GM21529 (cell line): ENCODE measurements around the gene CDC42EP5.

ENCODE experiments used
- ATAC-seq: cut with Tn5 transposase; IDR thresholded peaks from one replicate; pipeline ENCODE4 v1.9.1; 2021; ENCODE audit not compliant: unreplicated experiment

The CDC42EP5 gene

GRCh38 chr19:54428323-54429175, 44.5 kb downstream of the CDC42EP5 start:
- no peak for ATAC-seq

GRCh38 chr19:54427586-54427985, 45.5 kb downstream of the CDC42EP5 start:
- no peak for ATAC-seq

- no peak for ATAC-seq
Observed at GRCh38 chr19:54426291-54426931, 46.7 kb downstream of the CDC42EP5 start.

GRCh38 chr19:54425382-54425723, 47.7 kb downstream of the CDC42EP5 start:
- no peak for ATAC-seq

- no peak for ATAC-seq
Observed at GRCh38 chr19:54424660-54425381, 48.3 kb downstream of the CDC42EP5 start.

GRCh38 chr19:54424201-54424600, 48.9 kb downstream of the CDC42EP5 start:
- ATAC-seq: no peak

GRCh38 chr19:54422136-54422535, 51.0 kb downstream of the CDC42EP5 start:
- ATAC-seq: no peak

DNA sequence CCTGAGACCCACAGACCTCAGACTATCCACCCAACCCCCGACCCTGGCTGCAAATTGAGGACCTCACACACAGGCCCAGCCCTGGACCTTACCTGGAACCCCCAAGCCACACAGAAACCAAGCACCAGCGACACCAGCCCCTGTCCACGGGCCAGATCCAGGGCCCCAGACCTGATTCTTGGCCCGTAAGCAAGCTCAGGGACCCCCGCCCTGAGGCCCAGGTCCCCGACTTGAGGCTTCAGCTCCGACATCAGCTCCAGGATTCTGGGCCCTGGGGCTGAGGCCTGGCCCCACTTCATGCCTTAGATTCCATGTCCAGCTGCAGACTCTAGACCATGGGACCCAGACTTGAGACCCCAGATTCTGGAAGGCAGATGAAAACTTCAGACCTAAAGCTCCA, 51.6 kb downstream of the CDC42EP5 start:
- no peak for ATAC-seq

DNA sequence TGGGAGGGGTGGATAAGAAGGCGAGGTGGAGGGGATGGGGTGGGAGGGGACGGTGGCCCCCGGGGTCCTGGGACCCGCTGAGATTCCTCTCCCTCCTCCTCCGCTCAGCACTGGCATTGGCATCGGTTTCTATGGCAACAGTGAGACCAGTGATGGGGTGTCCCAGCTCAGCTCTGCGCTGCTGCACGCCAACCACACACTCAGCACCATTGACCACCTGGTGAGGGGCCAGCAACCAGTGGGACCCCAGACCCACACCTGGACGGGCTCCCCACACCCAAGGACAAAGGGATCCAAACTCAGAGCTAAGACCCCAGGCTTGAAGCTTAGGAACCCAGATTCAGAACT, 52.0 kb downstream of the CDC42EP5 start:
- no peak for ATAC-seq

DNA sequence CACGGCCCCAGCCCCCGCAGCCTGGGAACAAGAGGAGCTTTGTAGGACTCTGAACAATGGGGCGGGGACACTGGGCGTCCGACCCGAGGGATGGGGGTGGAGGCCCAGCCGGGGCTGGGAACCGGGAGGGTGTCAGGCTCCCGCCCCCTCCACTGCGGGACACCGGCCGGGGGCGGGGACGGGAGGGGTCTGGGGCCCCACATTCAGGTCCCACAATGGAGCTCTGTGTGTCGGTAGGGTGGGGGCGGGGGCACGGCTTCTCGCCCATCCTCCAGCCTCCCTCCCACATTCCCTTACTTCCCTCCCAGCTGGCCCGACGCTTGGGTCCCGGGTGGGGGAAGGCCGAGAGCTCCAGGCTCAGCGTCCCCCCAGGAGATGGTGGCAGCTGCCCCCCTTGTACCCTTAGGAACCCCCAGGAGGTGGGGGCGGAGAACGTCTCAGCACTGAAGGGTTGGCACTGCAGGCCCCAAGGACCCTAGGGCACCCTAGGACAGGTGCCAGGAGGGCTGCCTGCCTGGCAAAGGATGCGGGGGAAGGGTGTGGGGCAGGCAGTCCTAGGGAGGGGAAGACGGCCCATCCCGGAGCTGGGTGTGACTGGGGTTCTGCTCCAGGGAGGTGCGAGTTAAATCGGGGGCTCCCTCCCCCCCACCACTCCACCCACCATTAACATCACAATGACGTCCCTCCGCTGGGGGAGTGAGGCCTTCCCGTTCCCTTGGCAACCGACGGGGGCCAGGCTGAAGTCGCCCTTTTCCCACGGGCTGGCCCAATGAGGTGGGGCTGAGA, 52.5 kb downstream of the CDC42EP5 start:
- no peak for ATAC-seq

DNA sequence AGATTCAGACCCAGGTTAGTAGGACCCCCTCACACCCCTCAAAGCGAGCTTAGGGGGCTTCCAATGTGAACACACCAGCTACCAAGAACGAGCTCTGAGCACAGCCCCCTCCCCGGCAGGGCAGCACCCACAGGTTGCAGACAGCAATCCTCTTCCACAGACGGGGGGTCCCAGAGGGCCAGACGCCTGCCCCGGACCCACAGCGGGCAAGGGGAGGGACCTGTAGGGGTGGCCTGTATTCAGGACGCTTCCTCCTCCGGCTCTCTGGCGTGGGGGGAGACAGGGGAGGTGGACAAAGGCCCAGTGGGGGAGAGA, 53.1 kb downstream of the CDC42EP5 start:
- ATAC-seq: no peak

DNA sequence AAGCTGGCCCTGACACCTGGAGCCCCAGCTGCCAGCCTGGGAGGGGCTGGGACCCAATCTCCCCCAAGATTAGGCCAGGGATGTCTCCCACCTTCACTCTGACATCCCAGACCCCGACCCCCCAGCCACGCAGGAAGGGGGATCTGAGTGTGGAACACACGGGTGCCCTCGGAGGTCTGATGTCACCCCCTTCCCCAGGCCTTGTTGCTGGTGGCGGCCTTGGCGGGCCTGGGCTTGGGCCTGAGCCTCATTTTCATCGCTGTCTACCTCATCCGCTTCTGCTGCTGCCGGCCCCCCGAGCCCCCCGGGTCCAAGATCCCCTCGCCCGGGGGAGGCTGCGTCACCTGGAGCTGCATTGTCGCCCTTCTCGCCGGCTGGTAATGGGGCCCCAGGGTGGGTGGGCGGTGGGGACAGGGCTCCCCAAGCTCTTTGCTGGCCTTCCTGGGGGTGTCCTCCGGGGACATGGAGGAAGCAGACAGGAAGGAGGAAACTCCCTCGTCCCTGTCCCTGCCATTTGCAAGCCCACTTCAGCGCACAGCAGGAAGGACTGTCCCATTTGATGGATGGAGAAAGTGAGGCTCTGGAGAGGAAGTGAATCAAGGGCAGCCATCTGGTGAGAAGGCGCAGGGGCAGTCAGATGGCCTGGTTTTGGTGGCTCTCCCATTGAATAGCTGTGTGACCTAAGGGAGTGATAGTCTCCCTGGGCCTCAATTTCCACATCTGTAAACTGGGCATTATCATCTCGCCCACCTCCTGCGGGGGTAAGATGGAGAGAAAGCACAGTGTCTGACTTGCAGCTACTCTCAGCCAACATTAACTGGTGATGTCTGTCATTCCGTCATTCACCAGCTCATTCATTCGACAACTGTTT, 53.9 kb downstream of the CDC42EP5 start:
- no peak for ATAC-seq

- ATAC-seq: no peak
Observed at GRCh38 chr19:54418030-54418929, 54.8 kb downstream of the CDC42EP5 start.

GRCh38 chr19:54416695-54417491, 56.2 kb downstream of the CDC42EP5 start:
- no peak for ATAC-seq

DNA sequence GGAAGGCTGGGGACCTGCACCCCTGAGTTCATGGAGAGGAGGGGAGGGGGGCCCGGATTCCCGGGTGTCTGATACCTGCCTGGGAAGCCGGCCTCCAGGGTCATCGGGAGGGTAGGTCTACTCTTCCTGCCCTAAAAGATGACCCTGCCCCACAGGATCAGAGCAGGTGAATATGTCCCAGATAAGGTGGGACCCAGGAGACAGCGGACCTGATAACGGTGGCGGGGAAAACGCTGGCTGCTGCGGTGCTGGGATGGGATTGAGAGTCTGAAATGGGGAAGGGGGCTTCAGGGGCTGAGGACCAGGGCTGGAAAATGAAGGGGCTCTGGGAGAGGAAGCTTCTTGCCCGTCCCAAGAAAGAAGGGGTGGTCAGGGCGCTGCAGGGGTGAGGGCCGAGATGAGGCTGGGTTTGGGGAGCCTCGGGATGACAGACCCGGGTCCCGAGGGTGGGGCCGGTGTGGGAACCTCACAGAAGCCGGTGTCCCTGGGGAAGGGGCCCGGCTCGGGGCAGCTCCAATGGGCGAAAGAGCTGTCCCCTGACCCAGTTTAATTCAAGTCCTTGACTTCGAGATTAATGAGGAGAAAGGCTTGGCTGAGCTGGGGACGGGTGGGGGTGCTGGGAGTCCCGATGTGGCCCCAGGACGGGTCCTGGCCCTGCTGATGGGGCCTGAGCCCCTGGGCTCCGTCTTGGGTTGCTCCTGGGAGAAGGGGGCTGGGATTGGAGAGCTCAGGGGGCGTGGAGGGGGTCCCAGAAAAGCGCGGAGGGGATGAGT, 57.0 kb downstream of the CDC42EP5 start:
- ATAC-seq: no peak

DNA sequence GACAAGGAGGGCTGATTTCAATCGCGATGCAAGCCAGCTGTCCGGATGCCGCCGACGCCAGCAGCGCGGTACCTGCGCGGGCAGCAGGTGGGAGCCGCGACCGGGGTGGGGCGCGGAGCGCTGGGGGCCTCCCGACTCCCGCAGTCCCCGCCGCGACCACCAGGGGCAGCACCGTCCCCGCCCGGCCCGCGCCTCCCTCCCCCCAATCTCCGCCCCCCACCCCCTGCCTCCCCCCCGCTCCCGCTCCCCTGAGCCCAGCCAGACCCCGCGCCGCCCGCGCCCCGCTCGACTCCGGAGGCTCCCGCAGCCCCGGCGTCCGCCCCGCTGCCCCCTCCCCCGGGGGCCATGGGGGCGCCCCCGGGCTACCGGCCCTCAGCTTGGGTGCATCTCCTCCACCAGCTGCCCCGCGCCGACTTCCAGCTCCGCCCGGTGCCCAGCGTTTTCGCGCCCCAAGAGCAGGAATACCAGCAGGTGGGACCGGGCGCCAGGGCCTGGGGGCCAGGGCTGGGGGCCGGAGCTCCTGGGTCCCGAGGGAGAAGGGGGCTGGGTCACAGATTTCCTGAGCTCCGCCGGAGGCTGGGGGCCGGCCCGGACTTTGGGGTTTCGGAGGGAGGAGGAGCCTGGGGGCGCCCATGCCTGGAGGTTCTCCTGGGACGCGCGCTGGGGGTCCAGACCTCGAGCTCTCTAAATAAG, 57.7 kb downstream of the CDC42EP5 start, which contains the start of gene TTYH1:
Gene TTYH1, plus strand, starts transcription at position 257 of the 693 bp plus-strand sequence. Its CDS starts 89 bp downstream, at position 346.
- ATAC-seq: no peak
